Kidney tubule cell (primary cell): ENCODE measurements around the gene KDM6B.

Source experiments
- DNase-seq: peaks from one replicate; pipeline ENCODE4 v3.0.0-alpha.2; 2018; ENCODE audit warnings: low spot score

KDM6B gene

GRCh38 chr17:7880076-7880868 is 46.3 kb downstream of the KDM6B start:
- no peak for DNase-seq

- no peak for DNase-seq
These were observed 47.4 kb downstream of the KDM6B start for GRCh38 chr17:7881276-7882054.

GRCh38 chr17:7882068-7882467 is 48.1 kb downstream of the KDM6B start:
- no peak for DNase-seq

- no peak for DNase-seq
These were observed 48.6 kb downstream of the KDM6B start for GRCh38 chr17:7882629-7883028.
